NCI-H226 (cell line): Measurements from ENCODE around the gene MSX2.

Experiments used
- DNase-seq: peaks from one replicate; pipeline ENCODE4 v3.0.0-alpha.2; 2015

The MSX2 gene

DNA sequence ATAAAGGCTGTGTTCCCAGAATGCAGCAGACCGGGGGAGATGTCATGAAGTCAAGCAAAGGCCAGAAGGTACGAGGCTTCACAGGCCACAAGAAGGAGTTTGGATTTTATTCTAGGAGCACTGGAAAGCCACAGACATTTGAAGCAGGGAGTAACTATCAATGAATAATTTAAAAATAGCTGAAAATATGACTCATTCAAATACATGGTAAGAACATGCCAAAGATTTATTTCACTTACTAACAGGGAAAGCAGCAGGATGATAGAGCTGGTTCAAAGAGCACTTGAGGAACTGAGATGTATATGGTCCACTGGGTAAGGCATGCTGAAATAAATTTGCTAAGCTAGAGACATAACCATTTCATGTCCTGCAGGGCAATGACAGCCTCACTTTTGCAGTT, 53.2 kb downstream of the MSX2 start:
- no peak for DNase-seq
